HFFc6 (cell line): ENCODE measurements around the gene LIN9. TPM values are rescaled to one million over a fixed set of nuclear protein-coding genes. Genes with fewer than 3 reads are reported as not detected.

ENCODE experiments used
- DNase-seq: peaks from one replicate; pipeline ENCODE4 v3.0.0-alpha.2; 2018
- H3K27ac Mint-ChIP-seq: 2 replicates; pipeline ENCODE4 v1.8.0; 2020; ENCODE audit warnings: mild to moderate bottlenecking, mixed read lengths
- H3K27me3 Mint-ChIP-seq: 2 replicates; pipeline ENCODE4 v1.8.0; 2021; ENCODE audit warnings: mild to moderate bottlenecking, moderate library complexity, mixed read lengths; ENCODE audit not compliant: insufficient read depth
- H3K36me3 Mint-ChIP-seq: 2 replicates; pipeline ENCODE4 v1.8.0; 2021; ENCODE audit warnings: low read depth, mixed read lengths
- H3K4me1 Mint-ChIP-seq: 2 replicates; pipeline ENCODE4 v1.8.0; 2020; ENCODE audit warnings: low read depth, mixed read lengths
- H3K4me3 Mint-ChIP-seq: 2 replicates; pipeline ENCODE4 v1.8.0; 2020; ENCODE audit warnings: mild to moderate bottlenecking, moderate library complexity, mixed read lengths
- H3K9me3 Mint-ChIP-seq: 2 replicates; pipeline ENCODE4 v1.8.0; 2020; ENCODE audit warnings: mild to moderate bottlenecking, mixed read lengths
- CTCF ChIP-seq: fragments of 200-600 bp; sonication (generic); IDR thresholded peaks from 2 replicates; pipeline ENCODE4 v1.5.0; 2021; ENCODE audit warnings: antibody characterized with exemption, mild to moderate bottlenecking
- total RNA-seq, 6 experiments: library from RNA; stranded (reverse); fragmentation: NEBNext Ultra II Directional; extraction: Animal tissue kit (Norgen Biotek cat#: 25700); gene quantifications; 2 replicates in 1 of 6; 3 replicates in 5 of 6; pipeline ENCODE4 v1.2.3, GENCODE V29; 2021

LIN9 gene
- total RNA-seq, 6 experiments from 2014 or later, result 3.6 to 5.2 (median 4.5) TPM

GRCh38 chr1:226329237-226329636 is 20.3 kb upstream of the LIN9 start:
- no peak for TF ChIP-seq CTCF
- Mint-ChIP-seq H3K4me1 (peaks cover 11% of the 10 kb centered on the region), H3K27me3 (peaks cover 11% of the 10 kb centered on the region), H3K36me3 (no peaks in the 10 kb centered on the region), H3K27ac (no peak overlapping the region), H3K9me3 (no peaks in the 10 kb centered on the region), H3K4me3 (no peak overlapping the region)
- no peak for DNase-seq

- TF ChIP-seq CTCF, result no peak
Measured at GRCh38 chr1:226327761-226328162, 18.8 kb upstream of the LIN9 start.

GRCh38 chr1:226325178-226325577 is 16.2 kb upstream of the LIN9 start:
- Mint-ChIP-seq H3K27ac (no peak overlapping the region), H3K27me3 (peaks cover 12% of the 10 kb centered on the region), H3K4me3 (no peak overlapping the region), H3K9me3 (no peaks in the 10 kb centered on the region), H3K4me1 (no peaks in the 10 kb centered on the region), H3K36me3 (no peaks in the 10 kb centered on the region)
- no peak for TF ChIP-seq CTCF
- DNase-seq, result no peak

More at GRCh38 chr1:226327761-226328162, 18.8 kb upstream of the LIN9 start:
- Mint-ChIP-seq H3K27ac (no peak overlapping the region), H3K4me3 (no peak overlapping the region), H3K9me3 (no peaks in the 10 kb centered on the region), H3K36me3 (no peaks in the 10 kb centered on the region), H3K4me1 (0 out of 2 replicates have a peak, but pooled peaks cover 2% of the 10 kb centered on the region), H3K27me3 (peaks cover 12% of the 10 kb centered on the region)
- no peak for DNase-seq

- Mint-ChIP-seq H3K27me3 (peaks cover 12% of the 10 kb centered on the region), H3K36me3 (no peaks in the 10 kb centered on the region), H3K27ac (no peak overlapping the region), H3K9me3 (no peaks in the 10 kb centered on the region), H3K4me3 (no peak overlapping the region), H3K4me1 (no peaks in the 10 kb centered on the region)
- DNase-seq, result no peak
- no peak for TF ChIP-seq CTCF
Measured at GRCh38 chr1:226324479-226324878, 15.5 kb upstream of the LIN9 start.

GRCh38 chr1:226322986-226323385 is 14.0 kb upstream of the LIN9 start:
- peaks cover 5% of the 10 kb centered on the region; the same call in 1 of the 2 replicates for H3K36me3 Mint-ChIP-seq
- no peaks in the 10 kb centered on the region for H3K4me1 Mint-ChIP-seq
- no peaks in the 10 kb centered on the region for H3K9me3 Mint-ChIP-seq
- H3K27me3 Mint-ChIP-seq, result peaks cover 17% of the 10 kb centered on the region
- TF ChIP-seq CTCF, result no peak
- H3K4me3 Mint-ChIP-seq, result no peak overlapping the region
- H3K27ac Mint-ChIP-seq, result no peak overlapping the region
- no peak for DNase-seq

- H3K27ac Mint-ChIP-seq, result no peak overlapping the region
- no peak for TF ChIP-seq CTCF
- H3K4me1 Mint-ChIP-seq, result no peaks in the 10 kb centered on the region
- no peaks in the 10 kb centered on the region for H3K9me3 Mint-ChIP-seq
- peaks cover 6% of the 10 kb centered on the region; the same call in 1 of the 2 replicates for H3K36me3 Mint-ChIP-seq
- H3K27me3 Mint-ChIP-seq, result peaks cover 18% of the 10 kb centered on the region
- no peak overlapping the region for H3K4me3 Mint-ChIP-seq
- DNase-seq, result no peak
Measured at GRCh38 chr1:226320930-226321329, 12.0 kb upstream of the LIN9 start.
